Measurements from ENCODE around the gene IREB2.

DNA sequence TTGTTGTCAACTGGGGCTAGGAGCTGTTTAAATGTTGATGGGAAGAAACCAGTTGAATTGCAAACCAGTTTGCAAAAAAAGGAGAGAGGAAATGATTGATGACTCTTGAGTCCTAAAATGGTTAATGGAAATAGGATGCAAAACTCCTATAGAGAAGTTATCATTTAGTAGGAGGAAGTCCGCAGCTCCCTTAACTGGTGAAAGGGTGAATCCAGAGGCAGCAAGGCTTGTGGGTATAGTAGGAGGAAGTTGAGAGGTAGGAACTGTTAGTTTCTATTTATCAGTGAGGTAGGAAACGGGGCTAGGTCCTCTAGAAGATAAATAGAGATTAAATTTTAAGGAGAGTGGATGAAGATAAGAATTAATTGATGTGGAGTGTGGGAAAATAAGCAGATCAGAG, 15.4 kb downstream of the IREB2 start:
- TF ChIP-seq, protein P1, sequence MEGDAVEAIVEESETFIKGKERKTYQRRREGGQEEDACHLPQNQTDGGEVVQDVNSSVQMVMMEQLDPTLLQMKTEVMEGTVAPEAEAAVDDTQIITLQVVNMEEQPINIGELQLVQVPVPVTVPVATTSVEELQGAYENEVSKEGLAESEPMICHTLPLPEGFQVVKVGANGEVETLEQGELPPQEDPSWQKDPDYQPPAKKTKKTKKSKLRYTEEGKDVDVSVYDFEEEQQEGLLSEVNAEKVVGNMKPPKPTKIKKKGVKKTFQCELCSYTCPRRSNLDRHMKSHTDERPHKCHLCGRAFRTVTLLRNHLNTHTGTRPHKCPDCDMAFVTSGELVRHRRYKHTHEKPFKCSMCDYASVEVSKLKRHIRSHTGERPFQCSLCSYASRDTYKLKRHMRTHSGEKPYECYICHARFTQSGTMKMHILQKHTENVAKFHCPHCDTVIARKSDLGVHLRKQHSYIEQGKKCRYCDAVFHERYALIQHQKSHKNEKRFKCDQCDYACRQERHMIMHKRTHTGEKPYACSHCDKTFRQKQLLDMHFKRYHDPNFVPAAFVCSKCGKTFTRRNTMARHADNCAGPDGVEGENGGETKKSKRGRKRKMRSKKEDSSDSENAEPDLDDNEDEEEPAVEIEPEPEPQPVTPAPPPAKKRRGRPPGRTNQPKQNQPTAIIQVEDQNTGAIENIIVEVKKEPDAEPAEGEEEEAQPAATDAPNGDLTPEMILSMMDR (IDR thresholded peaks at IDR 0.05) = no peak
- no peak for TF ChIP-seq EZH2 (IDR thresholded peaks at IDR 0.05; ENCODE audit: borderline replicate concordance, insufficient read depth, low read depth, low read length, poor library complexity, severe bottlenecking)
